Left ventricle myocardium inferior (tissue), 1 donor: ENCODE measurements around the gene EPB41L4B. TPM values are rescaled to one million over a fixed set of nuclear protein-coding genes. Genes with fewer than 3 reads are reported as not detected.
A peak's percentile ranks its signal among the peaks of the same experiment; 100 is the strongest.

Experiments
- DNase-seq: peaks from one replicate; pipeline ENCODE4 v3.0.0-alpha.2; 2020
- H3K27ac ChIP-seq: fragments of 200-600 bp; replicated peaks from 2 replicates; pipeline ENCODE4 v1.8.0; 2021
- H3K27me3 ChIP-seq: fragments of 200-600 bp; 2 replicates; pipeline ENCODE4 v1.8.0; 2021; ENCODE audit warnings: low read depth
- H3K36me3 ChIP-seq: fragments of 200-600 bp; 2 replicates; pipeline ENCODE4 v1.8.0; 2021
- H3K4me1 ChIP-seq: fragments of 200-600 bp; 2 replicates; pipeline ENCODE4 v1.8.0; 2021
- H3K4me3 ChIP-seq: fragments of 200-600 bp; 2 replicates; pipeline ENCODE4 v1.8.0; 2021; ENCODE audit warnings: mild to moderate bottlenecking, moderate library complexity
- H3K9me3 ChIP-seq: fragments of 200-600 bp; replicated peaks from 2 replicates; pipeline ENCODE4 v1.8.0; 2021
- CTCF ChIP-seq: fragments of 200-600 bp; IDR thresholded peaks from 2 replicates; pipeline ENCODE4 v1.8.0; 2021; ENCODE audit warnings: antibody characterized with exemption, mild to moderate bottlenecking, borderline replicate concordance
- intact Hi-C: fragments of 100-400 bp; cut with micrococcal nuclease; formaldehyde crosslinking; loops from one replicate; pipeline ENCODE4 v1.11.0; 2022
- total RNA-seq: library from RNA; stranded (reverse); fragmentation: NEBNext Ultra II Directional; extraction: Animal tissue kit (Norgen Biotek cat#: 25700); gene quantifications from one replicate; pipeline ENCODE4 v1.2.1, GENCODE V29; 2021
- donor health status: DM: no; HTN: yes; CAD: no; lungs with severe emphysema.

EPB41L4B gene
- total RNA-seq, 1 donor from 2014 or later, result 13.9 TPM

DNA sequence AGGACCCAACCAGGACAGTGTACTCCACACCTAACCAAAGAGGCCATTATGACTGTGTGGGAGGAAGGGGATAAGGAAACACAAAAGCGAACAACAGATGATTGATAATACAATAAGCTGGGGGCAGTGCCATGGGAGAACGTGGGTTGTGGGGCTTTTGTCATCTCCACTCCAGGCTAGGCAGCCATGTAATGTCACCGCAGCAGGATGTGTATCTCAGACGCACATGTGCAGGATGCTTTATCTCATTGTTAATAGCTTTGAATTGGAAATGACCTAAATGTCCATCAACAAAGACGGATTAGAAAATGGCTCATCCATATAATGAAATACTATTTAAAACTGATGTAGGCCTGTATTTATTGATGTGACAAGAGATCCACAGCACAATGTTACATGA, 51.0 kb downstream of the EPB41L4B start:
- Histone ChIP-seq H3K27me3 (no peaks in the 10 kb centered on the region), H3K4me3 (no peak overlapping the region), H3K36me3 (no peaks in the 10 kb centered on the region), H3K27ac (no peak overlapping the region), H3K4me1 (peaks cover 20% of the 10 kb centered on the region), H3K9me3 (no peaks in the 10 kb centered on the region)
- no peak for TF ChIP-seq CTCF
- no peak for DNase-seq
- intact Hi-C loops, result no loop called here

- H3K27ac ChIP-seq, result no peak overlapping the region
- intact Hi-C loops, result no loop called here
- H3K9me3 ChIP-seq, result no peaks in the 10 kb centered on the region
- TF ChIP-seq CTCF, result no peak
- no peak for DNase-seq
- H3K27me3 ChIP-seq, result no peaks in the 10 kb centered on the region
- H3K4me3 ChIP-seq, result no peak overlapping the region
- no peaks in the 10 kb centered on the region for H3K36me3 ChIP-seq
- peaks cover 19% of the 10 kb centered on the region for H3K4me1 ChIP-seq
These were observed 51.8 kb downstream of the EPB41L4B start for GRCh38 chr9:109269081-109269480.

DNA sequence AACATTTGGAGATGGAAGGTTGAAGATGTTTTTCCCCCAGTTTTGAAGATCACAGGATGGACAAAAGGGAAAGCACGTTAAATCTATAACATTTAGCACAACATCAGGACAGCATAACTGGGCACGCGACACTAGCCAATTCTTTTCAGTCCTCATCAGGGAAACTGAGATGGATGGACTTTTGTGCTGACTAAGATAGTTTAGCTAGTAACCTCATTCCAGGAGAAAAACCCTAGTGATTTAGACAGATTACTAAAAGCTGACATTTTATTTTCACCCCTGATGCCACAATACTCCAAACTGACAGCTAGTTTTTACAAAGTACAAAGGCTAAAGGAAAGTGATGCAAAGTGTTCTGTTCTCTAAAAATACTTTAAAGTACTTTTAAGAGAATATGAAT, 53.3 kb downstream of the EPB41L4B start:
- Histone ChIP-seq H3K27me3 (no peaks in the 10 kb centered on the region), H3K36me3 (no peaks in the 10 kb centered on the region), H3K9me3 (no peaks in the 10 kb centered on the region), H3K4me1 (peaks cover 26% of the 10 kb centered on the region), H3K27ac (no peak overlapping the region), H3K4me3 (no peak overlapping the region)
- DNase-seq, result no peak
- TF ChIP-seq CTCF, result no peak
- intact Hi-C loops, result no loop called here

GRCh38 chr9:109264877-109265587, 55.8 kb downstream of the EPB41L4B start:
- no peaks in the 10 kb centered on the region for H3K27me3 ChIP-seq
- DNase-seq, result peak; percentile 49
- H3K36me3 ChIP-seq, result no peaks in the 10 kb centered on the region

DNA sequence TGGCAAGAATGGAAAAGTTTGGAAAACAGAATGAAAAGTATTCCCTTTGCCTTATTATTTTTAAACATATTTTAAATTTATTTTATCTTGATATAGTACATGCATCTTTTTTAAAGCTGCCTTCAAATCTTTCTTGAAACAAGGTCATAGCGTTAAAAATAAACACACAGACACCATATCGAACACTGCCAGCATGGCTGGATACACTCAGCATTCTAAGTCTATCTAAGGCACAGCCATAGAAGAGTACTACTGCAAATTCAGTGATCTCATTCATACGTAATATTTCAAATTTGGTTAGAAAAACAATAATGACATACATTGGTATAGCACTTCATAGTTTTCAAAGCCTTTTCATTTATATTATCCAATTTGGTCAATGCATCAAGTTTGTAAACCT, 57.5 kb downstream of the EPB41L4B start:
- Histone ChIP-seq H3K36me3 (no peaks in the 10 kb centered on the region), H3K27me3 (no peaks in the 10 kb centered on the region), H3K4me3 (no peak overlapping the region), H3K4me1 (peaks cover 29% of the 10 kb centered on the region), H3K9me3 (no peaks in the 10 kb centered on the region), H3K27ac (peak overlapping the region; percentile 22)
- TF ChIP-seq CTCF, result no peak
- intact Hi-C loops, result no loop called here
- no peak for DNase-seq

More at GRCh38 chr9:109264877-109265587, 55.8 kb downstream of the EPB41L4B start:
- no peak overlapping the region for H3K4me3 ChIP-seq
- no peak for TF ChIP-seq CTCF
- no peak overlapping the region for H3K27ac ChIP-seq
- peaks cover 29% of the 10 kb centered on the region for H3K4me1 ChIP-seq
- H3K9me3 ChIP-seq, result no peaks in the 10 kb centered on the region
- intact Hi-C loops, result no loop called here
